GM19240 (cell line): Measurements from ENCODE around the gene ID1.
"Not testable (repeated sequence)": the region's sequence is repeated elsewhere in the genome, so short reads cannot be mapped to it uniquely, and the experiment has no call there.

Experiments
- DNase-seq: peaks from one replicate; pipeline ENCODE4 v3.0.0; 2011; ENCODE audit warnings: low spot score; ENCODE audit not compliant: insufficient read length

ID1 gene

GRCh38 chr20:31602431-31602778 is 2.7 kb upstream of the ID1 start:
- no peak for DNase-seq

DNA sequence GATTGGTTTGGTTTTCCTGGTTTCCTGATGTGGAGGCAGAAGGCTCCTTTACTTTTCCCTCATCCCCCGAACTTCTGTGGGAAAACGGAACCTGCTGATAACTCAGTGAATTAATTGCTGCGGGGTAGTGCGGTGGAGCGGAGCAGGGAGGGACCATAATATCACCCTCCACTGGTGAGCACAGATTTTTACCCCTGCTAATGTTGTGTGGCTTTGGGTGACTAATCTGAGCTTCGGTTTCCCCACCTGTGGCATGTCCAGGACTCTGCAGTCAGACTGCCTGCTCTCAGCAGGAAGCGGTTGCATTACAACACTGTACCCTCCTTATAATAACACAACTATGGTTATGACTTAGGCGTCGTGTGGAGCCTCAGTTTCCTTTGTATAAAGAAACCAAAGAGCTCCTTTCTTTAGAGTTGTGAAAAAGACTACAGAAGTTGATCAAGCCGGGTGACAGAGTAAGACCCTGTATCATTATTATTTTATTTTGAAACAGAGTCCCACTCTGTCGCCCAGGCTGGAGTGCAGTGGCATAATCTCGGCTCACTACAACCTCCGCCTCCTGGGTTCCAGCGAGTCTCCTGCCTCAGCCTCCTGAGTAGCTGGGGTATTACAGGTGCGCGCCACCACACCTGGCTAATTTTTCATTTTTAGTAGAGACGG is 2.2 kb upstream of the ID1 start:
- DNase-seq = peak; percentile 57

- DNase-seq = peak; percentile 89
Measured at GRCh38 chr20:31603822-31604566, 1.1 kb upstream of the ID1 start.

- DNase-seq = no peak
Measured at GRCh38 chr20:31604567-31605030, 490 bp upstream of the ID1 start.

- no peak for DNase-seq
Measured at GRCh38 chr20:31605902-31606803, 1.1 kb downstream of the ID1 start.

GRCh38 chr20:31606804-31607639 is 1.9 kb downstream of the ID1 start:
- no peak for DNase-seq

- DNase-seq = no peak
Measured at GRCh38 chr20:31607640-31608250, 2.7 kb downstream of the ID1 start.

- DNase-seq = no peak
Measured at GRCh38 chr20:31608251-31608945, 3.3 kb downstream of the ID1 start.

- not testable (repeated sequence) for DNase-seq
Measured at GRCh38 chr20:31612271-31612640, 7.2 kb downstream of the ID1 start.

- DNase-seq = no peak
Measured at GRCh38 chr20:31615416-31615815, 10.3 kb downstream of the ID1 start.

DNA sequence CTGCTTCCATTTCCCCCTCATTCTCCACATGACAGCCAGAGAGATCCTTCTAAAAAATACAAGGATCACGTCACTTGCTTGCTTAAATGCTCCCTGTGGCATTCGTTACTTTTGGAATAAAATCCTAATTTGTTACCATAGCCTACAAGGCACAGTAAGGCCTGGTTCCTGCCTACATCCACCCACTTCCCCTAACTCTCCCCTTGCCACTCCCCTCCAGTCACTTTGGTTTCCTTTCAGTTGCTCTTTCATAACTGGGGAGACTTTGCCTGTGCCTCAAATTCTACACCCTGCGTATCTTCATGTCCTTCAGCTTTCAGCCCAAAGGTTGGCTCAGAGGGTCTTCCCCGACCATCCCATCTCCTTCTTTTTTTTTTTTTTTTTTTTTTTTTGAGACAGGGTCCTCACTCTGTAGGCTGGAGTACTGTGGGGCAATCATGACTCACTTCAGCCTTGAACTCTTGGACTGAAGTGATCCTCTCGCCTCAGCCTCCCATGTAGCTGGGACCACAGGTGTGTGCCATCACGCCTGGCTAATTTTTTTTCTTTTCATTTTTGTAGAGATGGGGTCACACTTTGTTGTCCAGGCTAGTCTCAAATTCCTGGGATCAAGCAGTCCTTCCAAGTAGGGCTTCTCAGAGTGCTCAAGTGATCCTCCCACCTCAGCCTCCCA is 12.5 kb downstream of the ID1 start:
- DNase-seq = no peak

DNA sequence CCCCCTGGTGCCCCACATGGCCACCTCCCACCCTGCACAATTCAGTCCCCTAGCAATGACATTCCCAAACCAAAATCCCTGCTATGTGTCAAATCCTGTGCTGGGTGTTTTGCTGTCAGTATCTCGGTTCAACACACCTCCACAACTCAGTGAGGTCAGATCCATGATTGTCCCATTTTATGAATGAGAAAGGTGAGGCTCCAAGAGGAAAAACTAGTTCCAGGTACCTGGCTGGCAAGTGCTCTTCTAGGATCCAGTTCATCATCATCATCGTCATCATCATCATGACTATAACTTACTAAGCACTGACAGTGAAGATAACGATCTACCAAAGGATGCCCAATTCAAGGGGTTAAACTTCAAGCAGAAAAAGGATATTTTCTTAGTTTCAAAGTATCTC is 15.2 kb downstream of the ID1 start:
- DNase-seq = no peak

DNA sequence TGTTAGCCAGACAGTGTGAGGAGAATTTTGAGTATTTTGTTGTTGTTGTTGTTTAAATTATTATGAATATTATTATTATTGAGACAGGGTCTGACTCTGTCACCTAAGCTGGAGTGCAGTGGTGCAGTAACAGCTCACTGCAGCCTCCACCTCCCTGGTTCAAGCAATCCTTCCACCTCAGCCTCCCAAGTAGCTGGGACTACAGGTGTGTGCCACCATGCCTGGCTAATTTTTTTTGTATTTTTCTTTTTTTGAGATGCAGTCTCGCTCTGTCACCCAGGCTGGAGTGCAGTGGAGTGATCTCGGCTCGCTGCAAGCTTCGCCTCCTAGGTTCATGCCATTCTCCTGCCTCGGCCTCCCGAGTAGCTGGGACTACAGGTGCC is 18.0 kb downstream of the ID1 start:
- not testable (repeated sequence) for DNase-seq

GRCh38 chr20:31626534-31626933 is 21.4 kb downstream of the ID1 start:
- not testable (repeated sequence) for DNase-seq

- DNase-seq = not testable (repeated sequence)
Measured at GRCh38 chr20:31628057-31628456, 23.0 kb downstream of the ID1 start.

GRCh38 chr20:31630187-31630790 is 25.2 kb downstream of the ID1 start:
- DNase-seq = no peak

DNA sequence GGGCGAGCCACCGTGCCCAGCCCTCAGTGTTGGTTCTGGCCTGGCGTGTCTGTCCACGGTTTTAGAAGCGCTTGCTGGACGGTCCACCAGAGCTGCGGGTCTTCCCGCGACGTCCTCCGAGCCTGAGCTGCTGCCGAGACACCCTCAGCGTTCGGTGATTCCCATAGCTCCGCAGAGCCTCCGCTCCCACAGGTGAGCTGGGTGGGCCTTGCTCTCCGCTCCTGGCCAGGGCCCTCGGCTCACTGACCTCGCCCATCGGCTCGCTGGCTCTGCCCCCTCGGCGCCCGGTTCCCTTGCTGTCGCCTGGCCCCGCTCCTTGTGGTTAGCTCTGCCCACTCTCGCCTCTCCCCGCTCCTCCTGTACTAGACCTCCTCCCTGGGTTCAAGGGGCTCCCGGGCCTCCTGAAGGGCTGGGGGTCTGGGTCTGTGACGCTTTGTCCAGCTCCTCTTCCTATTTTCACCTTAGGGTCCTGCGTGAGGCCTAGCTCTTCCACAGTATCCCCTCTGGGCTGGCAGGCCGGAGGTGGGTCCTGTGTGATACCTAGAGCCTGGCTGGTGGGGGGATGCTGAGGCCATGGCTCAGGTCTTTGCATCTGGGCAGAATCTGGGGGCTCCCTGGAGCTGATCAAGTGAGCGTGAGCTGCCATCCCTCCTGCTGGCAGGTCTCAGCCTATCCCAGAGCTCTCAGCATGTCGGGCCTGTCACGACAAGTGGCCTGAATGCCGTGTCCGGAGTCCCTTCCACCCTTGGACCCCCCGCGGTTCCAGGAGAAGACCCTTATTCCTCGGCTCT is 27.7 kb downstream of the ID1 start:
- no peak for DNase-seq

DNA sequence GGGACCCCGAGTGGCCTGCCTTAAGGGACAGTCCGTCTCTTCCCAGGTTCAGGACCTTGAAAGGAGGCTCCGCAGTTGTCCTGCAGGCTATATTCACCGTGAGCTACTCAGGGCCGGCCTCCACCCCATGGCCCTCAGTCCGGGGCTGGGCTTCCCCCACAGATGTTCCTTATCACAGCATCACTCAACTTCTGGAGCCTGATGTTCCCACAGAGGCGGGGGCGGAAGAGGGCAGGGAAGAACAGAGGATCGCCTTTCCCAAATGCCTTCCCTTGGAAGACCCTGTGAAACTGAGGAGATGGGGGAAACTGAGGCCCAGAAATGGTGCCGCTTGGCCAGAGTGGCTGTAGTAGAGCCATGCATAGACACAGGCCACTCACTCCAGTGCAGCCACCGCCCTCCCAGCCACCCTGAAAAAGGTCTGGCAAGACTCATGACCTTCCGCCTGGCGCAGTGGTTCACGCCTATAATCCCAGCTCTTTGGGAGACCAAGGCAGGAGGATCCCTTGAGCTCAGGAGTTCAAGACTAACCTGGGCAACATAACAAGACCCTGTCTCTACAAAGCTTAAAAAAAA is 28.3 kb downstream of the ID1 start:
- DNase-seq = no peak
